ENCODE data around the gene SNX27.

DNA sequence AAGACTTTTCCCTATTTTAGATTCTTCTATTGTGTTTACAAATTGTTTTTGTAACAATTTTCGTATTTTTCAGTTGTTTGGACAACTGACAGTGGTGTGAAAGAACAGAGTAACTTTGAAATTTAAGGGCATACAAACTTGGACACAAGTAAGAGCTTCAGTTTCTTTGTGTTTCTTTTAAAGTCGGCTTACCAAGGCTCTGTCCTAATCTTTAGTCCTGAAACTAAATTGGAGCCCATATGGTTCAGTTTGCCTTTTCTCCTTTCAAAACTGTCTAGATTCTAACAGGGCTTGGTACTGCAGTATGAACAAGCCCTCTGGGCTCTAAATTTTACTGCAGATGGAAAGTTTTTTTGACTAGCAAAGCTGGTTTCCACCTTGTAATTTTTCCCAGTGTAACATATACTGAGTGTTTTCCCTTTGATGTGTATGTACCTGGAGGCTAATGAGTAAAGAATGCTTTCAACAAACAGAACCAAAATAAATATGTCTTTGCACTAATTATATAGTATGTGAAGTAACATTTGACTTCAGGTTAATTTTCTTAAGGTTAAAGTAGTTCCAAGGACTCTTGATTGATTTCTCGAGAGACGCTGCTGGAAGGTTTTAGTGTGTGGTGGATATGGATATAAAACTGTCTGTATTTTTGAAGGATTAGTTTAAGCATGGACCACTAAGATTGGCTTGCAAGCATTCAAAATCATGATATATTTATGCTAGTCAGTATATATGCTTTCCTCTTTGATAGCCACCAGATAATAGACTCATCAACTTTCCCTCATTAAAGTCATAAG is 4.1 kb downstream of the SNX27 start:
- TF ChIP-seq CTCF (tag by site-specific recombination; IDR thresholded peaks at IDR 0.05) (no peak), PRDM1 (tag by site-specific recombination; IDR thresholded peaks at IDR 0.05) (no peak), KLF10 (tag by site-specific recombination; IDR thresholded peaks at IDR 0.05) (no peak), ZNF610 (tag by site-specific recombination; IDR thresholded peaks at IDR 0.05; ENCODE audit: borderline replicate concordance) (no peak), ZNF324 (tag by site-specific recombination; IDR thresholded peaks at IDR 0.05) (no peak)
